ENCODE results near the gene PLXND1.

The PLXND1 gene

GRCh38 chr3:129540776-129541516 is 65.5 kb downstream of the PLXND1 start:
- Histone ChIP-seq H3K4me1 (ENCODE audit: control insufficient read depth, insufficient read depth, low read length) (no peaks in the 10 kb centered on the region), H3K36me3 (ENCODE audit: control insufficient read depth, insufficient read depth, low read length) (no peaks in the 10 kb centered on the region), H3K9me3 (ENCODE audit: control insufficient read depth, low read length) (no peaks in the 10 kb centered on the region), H3K27ac (ENCODE audit: insufficient read depth, low read depth, low read length, poor library complexity, severe bottlenecking) (no peak overlapping the region), H3K27me3 (ENCODE audit: control insufficient read depth, insufficient read depth, low read length, poor library complexity, severe bottlenecking) (no peaks in the 10 kb centered on the region), H3K4me3 (ENCODE audit: insufficient read depth, low read depth, low read length) (no peak overlapping the region)
- 90 to 95% methylated on average over 11 of the region's 11 CpGs for WGBS, 2 experiments

- Histone ChIP-seq H3K9me3 (ENCODE audit: control insufficient read depth, low read length) (no peaks in the 10 kb centered on the region), H3K4me1 (ENCODE audit: control insufficient read depth, insufficient read depth, low read length) (no peaks in the 10 kb centered on the region), H3K36me3 (ENCODE audit: control insufficient read depth, insufficient read depth, low read length) (no peaks in the 10 kb centered on the region), H3K4me3 (ENCODE audit: insufficient read depth, low read depth, low read length) (no peak overlapping the region), H3K27me3 (ENCODE audit: control insufficient read depth, insufficient read depth, low read length, poor library complexity, severe bottlenecking) (no peaks in the 10 kb centered on the region), H3K27ac (ENCODE audit: insufficient read depth, low read depth, low read length, poor library complexity, severe bottlenecking) (no peak overlapping the region)
- WGBS, 2 experiments = 77% methylated on average over 8 of the region's 8 CpGs
Measured at GRCh38 chr3:129539206-129539605, 67.3 kb downstream of the PLXND1 start.

- Histone ChIP-seq H3K27ac (ENCODE audit: insufficient read depth, low read depth, low read length, poor library complexity, severe bottlenecking) (no peak overlapping the region), H3K4me1 (ENCODE audit: control insufficient read depth, insufficient read depth, low read length) (no peaks in the 10 kb centered on the region), H3K27me3 (ENCODE audit: control insufficient read depth, insufficient read depth, low read length, poor library complexity, severe bottlenecking) (no peaks in the 10 kb centered on the region), H3K4me3 (ENCODE audit: insufficient read depth, low read depth, low read length) (no peak overlapping the region), H3K36me3 (ENCODE audit: control insufficient read depth, insufficient read depth, low read length) (no peaks in the 10 kb centered on the region), H3K9me3 (ENCODE audit: control insufficient read depth, low read length) (no peaks in the 10 kb centered on the region)
- WGBS, 2 experiments = 65 to 72% methylated on average over 3 of the region's 3 CpGs
Measured at GRCh38 chr3:129536804-129537203, 69.7 kb downstream of the PLXND1 start.

DNA sequence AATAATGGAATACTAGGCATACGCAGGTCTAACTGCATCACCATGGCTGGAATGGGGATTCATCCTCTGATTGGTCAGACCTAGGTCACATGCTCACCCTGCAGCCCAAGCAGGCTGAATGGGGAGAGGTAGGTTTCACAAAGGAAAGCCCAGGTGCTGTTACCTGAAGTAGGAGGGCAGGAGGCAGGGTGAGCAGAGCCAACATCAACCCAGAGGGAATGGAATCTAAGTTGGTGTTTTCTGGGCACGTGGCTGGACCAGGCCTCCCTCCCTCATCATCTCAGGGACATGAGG is 70.2 kb downstream of the PLXND1 start:
- Histone ChIP-seq H3K4me3 (ENCODE audit: insufficient read depth, low read depth, low read length) (no peak overlapping the region), H3K4me1 (ENCODE audit: control insufficient read depth, insufficient read depth, low read length) (no peaks in the 10 kb centered on the region), H3K36me3 (ENCODE audit: control insufficient read depth, insufficient read depth, low read length) (no peaks in the 10 kb centered on the region), H3K9me3 (ENCODE audit: control insufficient read depth, low read length) (no peaks in the 10 kb centered on the region), H3K27ac (ENCODE audit: insufficient read depth, low read depth, low read length, poor library complexity, severe bottlenecking) (no peak overlapping the region), H3K27me3 (ENCODE audit: control insufficient read depth, insufficient read depth, low read length, poor library complexity, severe bottlenecking) (no peaks in the 10 kb centered on the region)
- 92 to 94% methylated on average over 2 of the region's 2 CpGs for WGBS, 2 experiments

DNA sequence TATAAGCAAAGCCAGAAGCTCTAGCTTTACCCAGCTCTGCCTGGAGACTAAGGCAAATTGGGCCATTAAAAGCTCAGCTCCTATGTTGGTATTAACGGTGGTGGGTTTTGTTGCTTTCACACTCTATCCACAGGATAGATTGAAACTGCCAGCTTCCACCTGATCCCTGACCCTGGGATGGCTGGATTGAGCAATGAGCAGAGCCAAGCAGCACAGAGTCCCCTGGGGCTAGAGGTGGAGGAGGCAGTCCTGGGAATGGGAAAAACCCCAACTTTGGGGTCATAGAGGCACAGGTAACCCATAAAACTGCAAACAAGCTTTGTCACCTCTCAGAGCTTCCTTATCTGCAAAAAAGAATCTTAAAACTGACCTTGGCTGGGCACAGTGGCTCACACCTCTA is 71.4 kb downstream of the PLXND1 start:
- Histone ChIP-seq H3K9me3 (ENCODE audit: control insufficient read depth, low read length) (no peaks in the 10 kb centered on the region), H3K27ac (ENCODE audit: insufficient read depth, low read depth, low read length, poor library complexity, severe bottlenecking) (no peak overlapping the region), H3K36me3 (ENCODE audit: control insufficient read depth, insufficient read depth, low read length) (no peaks in the 10 kb centered on the region), H3K4me1 (ENCODE audit: control insufficient read depth, insufficient read depth, low read length) (peaks cover 10% of the 10 kb centered on the region), H3K27me3 (ENCODE audit: control insufficient read depth, insufficient read depth, low read length, poor library complexity, severe bottlenecking) (no peaks in the 10 kb centered on the region), H3K4me3 (ENCODE audit: insufficient read depth, low read depth, low read length) (no peak overlapping the region)
- WGBS, 2 experiments = 91 to 94% methylated on average over 1 of the region's 1 CpG

DNA sequence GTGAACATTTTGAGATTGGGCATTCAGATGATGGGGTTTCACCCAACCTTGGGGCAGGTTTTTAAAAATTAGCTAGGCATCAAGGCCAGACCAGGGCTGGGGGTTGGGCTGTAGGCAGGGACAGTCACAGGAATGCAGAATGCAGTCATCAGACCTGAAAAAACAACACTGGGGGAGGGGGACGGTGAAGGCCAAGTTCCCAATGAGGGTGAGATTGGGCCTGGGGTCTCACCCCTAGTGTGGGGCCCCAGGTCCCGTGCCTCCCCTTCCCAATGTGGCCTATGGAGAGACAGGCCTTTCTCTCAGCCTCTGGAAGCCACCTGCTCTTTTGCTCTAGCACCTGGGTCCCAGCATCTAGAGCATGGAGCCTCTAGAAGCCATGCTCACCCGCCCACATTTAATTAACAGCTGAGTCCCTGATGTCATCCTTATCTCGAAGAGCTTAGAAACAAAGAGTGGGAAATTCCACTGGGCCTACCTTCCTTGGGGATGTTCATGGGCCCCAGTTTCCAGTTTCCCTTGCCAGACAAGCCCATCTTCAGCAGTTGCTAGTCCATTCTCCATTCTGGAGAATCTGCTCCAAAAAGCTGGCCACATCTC is 71.9 kb downstream of the PLXND1 start:
- no peaks in the 10 kb centered on the region for H3K36me3 ChIP-seq (ENCODE audit: control insufficient read depth, insufficient read depth, low read length)
- H3K4me3 ChIP-seq (ENCODE audit: insufficient read depth, low read depth, low read length) = no peak overlapping the region
- H3K27ac ChIP-seq (ENCODE audit: insufficient read depth, low read depth, low read length, poor library complexity, severe bottlenecking) = no peak overlapping the region
- H3K27me3 ChIP-seq (ENCODE audit: control insufficient read depth, insufficient read depth, low read length, poor library complexity, severe bottlenecking) = no peaks in the 10 kb centered on the region
- no peaks in the 10 kb centered on the region for H3K9me3 ChIP-seq (ENCODE audit: control insufficient read depth, low read length)
- peaks cover 16% of the 10 kb centered on the region for H3K4me1 ChIP-seq (ENCODE audit: control insufficient read depth, insufficient read depth, low read length)
- 68 to 74% methylated on average over 4 of the region's 4 CpGs for WGBS, 2 experiments

DNA sequence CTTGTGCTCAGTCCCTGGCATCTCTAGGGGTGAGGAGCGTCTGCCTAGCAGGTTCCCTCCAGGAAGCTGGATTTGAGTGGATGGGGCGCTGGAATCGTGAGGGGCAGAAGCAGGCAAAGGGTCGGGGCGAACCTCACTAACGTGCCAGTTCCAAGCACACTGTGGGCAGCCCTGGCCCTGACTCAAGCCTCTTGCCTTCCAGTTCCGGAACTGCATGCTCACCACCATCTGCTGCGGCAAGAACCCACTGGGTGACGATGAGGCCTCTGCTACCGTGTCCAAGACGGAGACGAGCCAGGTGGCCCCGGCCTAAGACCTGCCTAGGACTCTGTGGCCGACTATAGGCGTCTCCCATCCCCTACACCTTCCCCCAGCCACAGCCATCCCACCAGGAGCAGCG is 73.1 kb downstream of the PLXND1 start:
- Histone ChIP-seq H3K9me3 (ENCODE audit: control insufficient read depth, low read length) (no peaks in the 10 kb centered on the region), H3K27ac (ENCODE audit: insufficient read depth, low read depth, low read length, poor library complexity, severe bottlenecking) (no peak overlapping the region), H3K27me3 (ENCODE audit: control insufficient read depth, insufficient read depth, low read length, poor library complexity, severe bottlenecking) (no peaks in the 10 kb centered on the region), H3K4me1 (ENCODE audit: control insufficient read depth, insufficient read depth, low read length) (peaks cover 18% of the 10 kb centered on the region), H3K4me3 (ENCODE audit: insufficient read depth, low read depth, low read length) (no peak overlapping the region), H3K36me3 (ENCODE audit: control insufficient read depth, insufficient read depth, low read length) (no peaks in the 10 kb centered on the region)
- WGBS, 2 experiments = 93 to 94% methylated on average over 15 to 16 of the region's 16 CpGs

DNA sequence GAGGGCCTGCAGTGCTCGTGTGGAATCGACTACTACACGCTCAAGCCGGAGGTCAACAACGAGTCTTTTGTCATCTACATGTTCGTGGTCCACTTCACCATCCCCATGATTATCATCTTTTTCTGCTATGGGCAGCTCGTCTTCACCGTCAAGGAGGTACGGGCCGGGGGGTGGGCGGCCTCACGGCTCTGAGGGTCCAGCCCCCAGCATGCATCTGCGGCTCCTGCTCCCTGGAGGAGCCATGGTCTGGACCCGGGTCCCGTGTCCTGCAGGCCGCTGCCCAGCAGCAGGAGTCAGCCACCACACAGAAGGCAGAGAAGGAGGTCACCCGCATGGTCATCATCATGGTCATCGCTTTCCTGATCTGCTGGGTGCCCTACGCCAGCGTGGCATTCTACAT is 74.2 kb downstream of the PLXND1 start:
- 95% methylated on average over 20 of the region's 20 CpGs for WGBS, 2 experiments
- Histone ChIP-seq H3K4me3 (ENCODE audit: insufficient read depth, low read depth, low read length) (no peak overlapping the region), H3K27me3 (ENCODE audit: control insufficient read depth, insufficient read depth, low read length, poor library complexity, severe bottlenecking) (no peaks in the 10 kb centered on the region), H3K4me1 (ENCODE audit: control insufficient read depth, insufficient read depth, low read length) (peaks cover 18% of the 10 kb centered on the region), H3K27ac (ENCODE audit: insufficient read depth, low read depth, low read length, poor library complexity, severe bottlenecking) (no peak overlapping the region), H3K9me3 (ENCODE audit: control insufficient read depth, low read length) (no peaks in the 10 kb centered on the region), H3K36me3 (ENCODE audit: control insufficient read depth, insufficient read depth, low read length) (no peaks in the 10 kb centered on the region)

DNA sequence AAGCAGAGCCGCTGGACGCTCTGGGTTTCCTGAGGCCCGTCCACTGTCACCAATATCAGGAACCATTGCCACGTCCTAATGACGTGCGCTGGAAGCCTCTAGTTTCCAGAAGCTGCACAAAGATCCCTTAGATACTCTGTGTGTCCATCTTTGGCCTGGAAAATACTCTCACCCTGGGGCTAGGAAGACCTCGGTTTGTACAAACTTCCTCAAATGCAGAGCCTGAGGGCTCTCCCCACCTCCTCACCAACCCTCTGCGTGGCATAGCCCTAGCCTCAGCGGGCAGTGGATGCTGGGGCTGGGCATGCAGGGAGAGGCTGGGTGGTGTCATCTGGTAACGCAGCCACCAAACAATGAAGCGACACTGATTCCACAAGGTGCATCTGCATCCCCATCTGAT is 74.8 kb downstream of the PLXND1 start:
- 96% methylated on average over 11 of the region's 11 CpGs for WGBS, 2 experiments
- no peaks in the 10 kb centered on the region for H3K9me3 ChIP-seq (ENCODE audit: control insufficient read depth, low read length)

DNA sequence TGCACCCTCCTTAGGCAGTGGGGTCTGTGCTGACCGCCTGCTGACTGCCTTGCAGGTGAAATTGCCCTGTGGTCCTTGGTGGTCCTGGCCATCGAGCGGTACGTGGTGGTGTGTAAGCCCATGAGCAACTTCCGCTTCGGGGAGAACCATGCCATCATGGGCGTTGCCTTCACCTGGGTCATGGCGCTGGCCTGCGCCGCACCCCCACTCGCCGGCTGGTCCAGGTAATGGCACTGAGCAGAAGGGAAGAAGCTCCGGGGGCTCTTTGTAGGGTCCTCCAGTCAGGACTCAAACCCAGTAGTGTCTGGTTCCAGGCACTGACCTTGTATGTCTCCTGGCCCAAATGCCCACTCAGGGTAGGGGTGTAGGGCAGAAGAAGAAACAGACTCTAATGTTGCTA is 75.7 kb downstream of the PLXND1 start:
- H3K36me3 ChIP-seq (ENCODE audit: control insufficient read depth, insufficient read depth, low read length) = no peaks in the 10 kb centered on the region
- 94 to 95% methylated on average over 13 of the region's 13 CpGs for WGBS, 2 experiments
- no peak overlapping the region for H3K4me3 ChIP-seq (ENCODE audit: insufficient read depth, low read depth, low read length)
- H3K27ac ChIP-seq (ENCODE audit: insufficient read depth, low read depth, low read length, poor library complexity, severe bottlenecking) = no peak overlapping the region
- no peaks in the 10 kb centered on the region for H3K9me3 ChIP-seq (ENCODE audit: control insufficient read depth, low read length)
- no peaks in the 10 kb centered on the region for H3K27me3 ChIP-seq (ENCODE audit: control insufficient read depth, insufficient read depth, low read length, poor library complexity, severe bottlenecking)
- peaks cover 29% of the 10 kb centered on the region for H3K4me1 ChIP-seq (ENCODE audit: control insufficient read depth, insufficient read depth, low read length)

More for the DNA sequence above, 74.8 kb downstream of the PLXND1 start:
- Histone ChIP-seq H3K4me3 (ENCODE audit: insufficient read depth, low read depth, low read length) (no peak overlapping the region), H3K4me1 (ENCODE audit: control insufficient read depth, insufficient read depth, low read length) (peaks cover 21% of the 10 kb centered on the region), H3K27ac (ENCODE audit: insufficient read depth, low read depth, low read length, poor library complexity, severe bottlenecking) (no peak overlapping the region), H3K36me3 (ENCODE audit: control insufficient read depth, insufficient read depth, low read length) (no peaks in the 10 kb centered on the region), H3K27me3 (ENCODE audit: control insufficient read depth, insufficient read depth, low read length, poor library complexity, severe bottlenecking) (no peaks in the 10 kb centered on the region)
